Neural progenitor cell (in vitro differentiated cells): ENCODE data around the gene PPP3R1. TPM values are rescaled to one million over a fixed set of nuclear protein-coding genes. Genes with fewer than 3 reads are reported as not detected.

Source experiments
- DNase-seq: peaks from one replicate; pipeline ENCODE4 v3.0.0-alpha.2; 2016; ENCODE audit warnings: low spot score
- H2AFZ ChIP-seq: fragments of 200-600 bp; sonication (generic); replicated peaks from 2 replicates; pipeline ENCODE4 v1.6.1; 2016; ENCODE audit warnings: antibody characterized with exemption
- H3F3A ChIP-seq: fragments of 200-600 bp; sonication (generic); 2 replicates; pipeline ENCODE4 v1.6.1; 2016; ENCODE audit warnings: antibody characterized with exemption, low read depth
- H3K27ac ChIP-seq: fragments of 200-600 bp; sonication (generic); 2 replicates; pipeline ENCODE4 v1.5.1; 2016; ENCODE audit warnings: mild to moderate bottlenecking
- H3K27me3 ChIP-seq: fragments of 200-600 bp; sonication (generic); 2 replicates; pipeline ENCODE4 v1.6.1; 2016; ENCODE audit warnings: mild to moderate bottlenecking, moderate library complexity
- H3K36me3 ChIP-seq: fragments of 200-600 bp; sonication (generic); 2 replicates; pipeline ENCODE4 v1.5.1; 2016
- H3K4me1 ChIP-seq: fragments of 200-600 bp; sonication (generic); 2 replicates; pipeline ENCODE4 v1.6.1; 2016; ENCODE audit warnings: mixed run types
- H3K4me2 ChIP-seq: fragments of 200-600 bp; sonication (generic); 2 replicates; pipeline ENCODE4 v1.6.1; 2016
- H3K4me3 ChIP-seq: fragments of 200-600 bp; sonication (generic); 2 replicates; pipeline ENCODE4 v1.5.1; 2016
- H3K79me2 ChIP-seq: fragments of 200-600 bp; sonication (generic); 2 replicates; pipeline ENCODE4 v1.6.1; 2016; ENCODE audit warnings: low read depth
- H3K9ac ChIP-seq: fragments of 200-600 bp; sonication (generic); 2 replicates; pipeline ENCODE4 v1.6.1; 2016
- H3K9me3 ChIP-seq: fragments of 200-600 bp; sonication (generic); 2 replicates; pipeline ENCODE4 v1.5.1; 2016; ENCODE audit warnings: low read depth
- H4K20me1 ChIP-seq: fragments of 200-600 bp; sonication (generic); 2 replicates; pipeline ENCODE4 v1.6.1; 2016; ENCODE audit warnings: low read depth
- H3K27ac Mint-ChIP-seq: 3 replicates; pipeline ENCODE4 v1.8.0; 2021; ENCODE audit warnings: mixed read lengths
- H3K27me3 Mint-ChIP-seq: 2 replicates; pipeline ENCODE4 v1.8.0; 2022; ENCODE audit warnings: low read depth, mild to moderate bottlenecking, inconsistent platforms, moderate library complexity, mixed read lengths; ENCODE audit not compliant: insufficient read depth
- H3K36me3 Mint-ChIP-seq: 3 replicates; pipeline ENCODE4 v1.8.0; 2021; ENCODE audit warnings: mixed read lengths
- H3K4me1 Mint-ChIP-seq: 3 replicates; pipeline ENCODE4 v1.8.0; 2021; ENCODE audit warnings: mixed read lengths
- H3K4me3 Mint-ChIP-seq: 3 replicates; pipeline ENCODE4 v1.8.0; 2021; ENCODE audit warnings: mild to moderate bottlenecking, moderate library complexity, mixed read lengths
- H3K9me3 Mint-ChIP-seq: 3 replicates; pipeline ENCODE4 v1.8.0; 2020; ENCODE audit warnings: mixed read lengths
- EZH2 ChIP-seq: fragments of 200-600 bp; sonication (generic); IDR thresholded peaks from 2 replicates; pipeline ENCODE4 v1.6.1; 2017; ENCODE audit warnings: antibody characterized with exemption, mild to moderate bottlenecking, moderate library complexity
- EZH2phosphoT487 ChIP-seq: fragments of 200-600 bp; sonication (generic); IDR thresholded peaks from 2 replicates; pipeline ENCODE4 v1.6.1; 2017; ENCODE audit warnings: antibody characterized with exemption
- total RNA-seq: library from RNA; depleted of rRNA; stranded (reverse); fragments of >200 nt; gene quantifications from 2 replicates; pipeline ENCODE4 v1.2.3, GENCODE V29; 2015; ENCODE audit warnings: low replicate concordance
- TF ChIP-seq, protein P1 (sequence below): fragments of 200-600 bp; sonication (generic); IDR thresholded peaks from 2 replicates; pipeline ENCODE4 v1.5.1; 2017; ENCODE audit warnings: antibody characterized with exemption, mild to moderate bottlenecking

PPP3R1 gene
- total RNA-seq, 1 donor from 2014 or later, result 41.4 TPM

DNA sequence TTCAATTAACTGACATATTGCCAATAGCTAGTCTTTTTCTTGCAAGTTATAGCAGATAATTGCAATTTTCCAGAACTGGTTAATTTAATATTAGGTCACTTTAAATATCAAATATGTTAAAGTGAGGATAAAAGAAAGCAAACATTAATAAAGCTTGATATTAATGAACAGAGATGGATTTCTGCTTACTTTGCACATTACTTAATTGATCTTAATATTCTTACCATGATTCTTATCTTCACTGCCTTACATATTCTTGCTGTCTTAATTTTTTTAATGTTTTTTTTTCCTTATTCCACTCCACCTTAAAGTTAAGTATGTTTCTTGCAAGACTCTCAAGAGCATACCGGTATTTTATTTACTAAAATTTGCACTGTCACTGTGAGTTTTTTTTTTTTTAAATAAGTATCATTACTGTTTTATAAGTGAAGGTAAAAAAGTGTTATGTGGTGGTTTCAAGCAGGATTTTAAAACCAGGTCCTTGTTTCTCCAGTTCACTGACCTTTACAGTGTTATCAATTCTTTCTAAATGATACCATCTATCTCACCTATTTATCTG is 33.9 kb downstream of the PPP3R1 start:
- Histone ChIP-seq H3K4me1 (peaks cover 8% of the 10 kb centered on the region), H3K9me3 (no peaks in the 10 kb centered on the region), H3K79me2 (peaks cover 100% of the 10 kb centered on the region), H3K27me3 (no peaks in the 10 kb centered on the region), H3K4me3 (no peak overlapping the region), H3K36me3 (no peaks in the 10 kb centered on the region), H4K20me1 (peaks cover 85% of the 10 kb centered on the region), H3F3A (no peaks in the 10 kb centered on the region), H3K27ac (no peak overlapping the region), H3K4me2 (no peak overlapping the region), H3K9ac (no peak overlapping the region), H2AFZ (no peak overlapping the region)
- TF ChIP-seq, protein P1, sequence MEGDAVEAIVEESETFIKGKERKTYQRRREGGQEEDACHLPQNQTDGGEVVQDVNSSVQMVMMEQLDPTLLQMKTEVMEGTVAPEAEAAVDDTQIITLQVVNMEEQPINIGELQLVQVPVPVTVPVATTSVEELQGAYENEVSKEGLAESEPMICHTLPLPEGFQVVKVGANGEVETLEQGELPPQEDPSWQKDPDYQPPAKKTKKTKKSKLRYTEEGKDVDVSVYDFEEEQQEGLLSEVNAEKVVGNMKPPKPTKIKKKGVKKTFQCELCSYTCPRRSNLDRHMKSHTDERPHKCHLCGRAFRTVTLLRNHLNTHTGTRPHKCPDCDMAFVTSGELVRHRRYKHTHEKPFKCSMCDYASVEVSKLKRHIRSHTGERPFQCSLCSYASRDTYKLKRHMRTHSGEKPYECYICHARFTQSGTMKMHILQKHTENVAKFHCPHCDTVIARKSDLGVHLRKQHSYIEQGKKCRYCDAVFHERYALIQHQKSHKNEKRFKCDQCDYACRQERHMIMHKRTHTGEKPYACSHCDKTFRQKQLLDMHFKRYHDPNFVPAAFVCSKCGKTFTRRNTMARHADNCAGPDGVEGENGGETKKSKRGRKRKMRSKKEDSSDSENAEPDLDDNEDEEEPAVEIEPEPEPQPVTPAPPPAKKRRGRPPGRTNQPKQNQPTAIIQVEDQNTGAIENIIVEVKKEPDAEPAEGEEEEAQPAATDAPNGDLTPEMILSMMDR, result no peak
- TF ChIP-seq EZH2phosphoT487, result no peak
- no peak for TF ChIP-seq EZH2
- Mint-ChIP-seq H3K36me3 (peaks cover 34% of the 10 kb centered on the region), H3K4me3 (no peak overlapping the region), H3K27ac (no peak overlapping the region), H3K27me3 (peaks cover 2% of the 10 kb centered on the region), H3K4me1 (no peaks in the 10 kb centered on the region), H3K9me3 (peaks cover 16% of the 10 kb centered on the region)
- DNase-seq, result no peak

- Histone ChIP-seq H2AFZ (no peak overlapping the region), H3K27ac (no peak overlapping the region), H3K79me2 (peaks cover 100% of the 10 kb centered on the region), H3K9me3 (no peaks in the 10 kb centered on the region), H3K9ac (no peak overlapping the region), H3K4me3 (no peak overlapping the region), H4K20me1 (peaks cover 79% of the 10 kb centered on the region), H3F3A (no peaks in the 10 kb centered on the region), H3K4me2 (no peak overlapping the region), H3K36me3 (no peaks in the 10 kb centered on the region), H3K4me1 (peaks cover 7% of the 10 kb centered on the region), H3K27me3 (no peaks in the 10 kb centered on the region)
- H3K27me3 Mint-ChIP-seq, result peaks cover 2% of the 10 kb centered on the region
- no peak overlapping the region for H3K27ac Mint-ChIP-seq
- DNase-seq, result no peak
- no peak for TF ChIP-seq EZH2phosphoT487
- TF ChIP-seq, protein P1, result no peak
- no peak for TF ChIP-seq EZH2
- H3K4me3 Mint-ChIP-seq, result no peak overlapping the region
- H3K9me3 Mint-ChIP-seq, result peaks cover 16% of the 10 kb centered on the region
- H3K4me1 Mint-ChIP-seq, result no peaks in the 10 kb centered on the region
- H3K36me3 Mint-ChIP-seq, result peaks cover 33% of the 10 kb centered on the region
These were observed 34.6 kb downstream of the PPP3R1 start for GRCh38 chr2:68217729-68218128.

GRCh38 chr2:68216454-68217310 is 35.6 kb downstream of the PPP3R1 start:
- peaks cover 2% of the 10 kb centered on the region for H3K27me3 Mint-ChIP-seq
- Histone ChIP-seq H2AFZ (no peak overlapping the region), H3K4me3 (no peak overlapping the region), H3K79me2 (peaks cover 100% of the 10 kb centered on the region), H3F3A (no peaks in the 10 kb centered on the region), H3K4me1 (no peaks in the 10 kb centered on the region), H3K9ac (no peak overlapping the region), H3K36me3 (no peaks in the 10 kb centered on the region), H3K27me3 (no peaks in the 10 kb centered on the region), H3K4me2 (no peak overlapping the region), H4K20me1 (peaks cover 68% of the 10 kb centered on the region), H3K27ac (no peak overlapping the region), H3K9me3 (no peaks in the 10 kb centered on the region)
- peaks cover 28% of the 10 kb centered on the region for H3K36me3 Mint-ChIP-seq
- H3K9me3 Mint-ChIP-seq, result peaks cover 8% of the 10 kb centered on the region
- H3K27ac Mint-ChIP-seq, result no peak overlapping the region
- TF ChIP-seq EZH2, result no peak
- TF ChIP-seq EZH2phosphoT487, result no peak
- TF ChIP-seq, protein P1, result no peak
- no peaks in the 10 kb centered on the region for H3K4me1 Mint-ChIP-seq
- H3K4me3 Mint-ChIP-seq, result no peak overlapping the region
- no peak for DNase-seq
